Effector memory CD8-positive, alpha-beta T cell (primary cell): ENCODE data around the gene KDELR1.

ENCODE experiments used
- ATAC-seq: fragments of 150-1000 bp; cut with Tn5 transposase; replicated peaks from 2 replicates; pipeline ENCODE4 v1.10.0; 2021; ENCODE audit warnings: mild to moderate bottlenecking, moderate library complexity
- DNase-seq, 3 experiments: peaks; one replicate each; pipeline ENCODE4 v3.0.0; 2021
- H3K27ac Mint-ChIP-seq, 2 donors: one replicate each; pipeline ENCODE4 v1.8.0; 2022; ENCODE audit warnings: mild to moderate bottlenecking in 2 of 2, mixed read lengths in 2 of 2, moderate library complexity in 2 of 2
- H3K27me3 Mint-ChIP-seq, 2 donors: one replicate each; pipeline ENCODE4 v1.8.0; 2022; ENCODE audit warnings: mixed read lengths in 2 of 2
- H3K36me3 Mint-ChIP-seq: one replicate; pipeline ENCODE4 v1.8.0; 2022; ENCODE audit warnings: mild to moderate bottlenecking, moderate library complexity, mixed read lengths; ENCODE audit not compliant: insufficient read depth
- H3K4me1 Mint-ChIP-seq, 2 donors: one replicate each; pipeline ENCODE4 v1.8.0; 2022; ENCODE audit warnings: low read depth in 2 of 2, mixed read lengths in 2 of 2
- H3K4me3 Mint-ChIP-seq, 2 donors: one replicate each; pipeline ENCODE4 v1.8.0; 2022; ENCODE audit warnings: mild to moderate bottlenecking in 2 of 2, mixed read lengths in 2 of 2, moderate library complexity in 2 of 2
- H3K9me3 Mint-ChIP-seq, 2 donors: one replicate each; pipeline ENCODE4 v1.8.0; 2022; ENCODE audit warnings: mixed read lengths in 2 of 2
- total RNA-seq, 9 experiments: gene quantifications; one replicate each; lab custom pipeline; 2026; lab: John Stamatoyannopoulos, UW

KDELR1 gene
- 24.0 to 34.8 (median 28.9) reads per million in 9 experiments for total RNA-seq

DNA sequence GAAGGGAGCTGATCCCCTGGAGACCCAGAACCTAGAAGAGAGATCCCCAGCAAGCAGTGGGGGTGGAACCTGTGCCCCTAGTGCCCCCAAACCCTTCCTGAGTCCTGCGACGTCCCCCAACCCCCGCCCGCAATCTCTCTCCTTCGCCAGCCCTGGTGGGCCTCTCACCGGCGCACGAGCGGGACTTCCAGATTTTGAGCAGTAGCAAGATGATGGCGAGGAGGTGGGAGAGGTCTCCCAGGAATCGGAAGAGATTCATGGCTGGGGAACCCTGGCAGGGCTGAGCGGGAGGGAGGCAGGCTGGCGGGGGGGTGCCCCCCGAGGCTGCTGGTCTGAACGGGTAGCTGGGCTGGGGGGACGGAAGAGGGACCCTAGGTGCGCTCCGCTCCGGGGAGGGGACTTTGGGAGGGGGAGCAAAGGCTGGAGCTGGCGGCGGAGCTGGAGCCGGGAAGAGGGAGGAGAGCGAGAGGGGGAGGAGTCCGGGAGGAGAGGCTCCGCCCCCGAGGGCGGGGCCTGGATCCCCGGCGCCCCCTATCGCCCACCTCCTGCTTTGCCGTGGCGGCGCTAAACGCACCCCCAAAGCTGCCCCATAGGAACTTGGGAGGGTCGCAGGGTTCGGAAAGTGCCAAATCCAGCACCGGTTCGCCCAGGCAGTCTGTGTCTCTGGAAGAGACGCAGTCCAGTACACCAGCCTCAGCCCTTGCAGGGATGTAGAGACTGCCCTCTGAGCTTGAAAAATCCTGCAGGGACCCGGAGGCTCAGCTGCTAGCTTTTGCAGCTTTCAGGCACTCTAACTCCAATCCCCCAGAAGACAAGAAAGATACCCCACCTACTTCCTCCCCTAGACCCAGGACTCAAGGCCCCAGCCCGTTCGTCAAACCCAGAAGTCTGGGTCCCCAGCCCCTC lies at the start of gene KDELR1:
TSS of gene KDELR1 (minus strand) at position 452 of the 906 bp plus-strand sequence. CDS start at position 259, 193 bp downstream.
- DNase-seq, result peak; percentile 68 to 79 (median 75)
- ATAC-seq, result peak; percentile 77
- H3K27me3 Mint-ChIP-seq, result peaks cover 25 to 37% of the 10 kb centered on the region in 2 donors
- peaks cover 27% of the 10 kb centered on the region for H3K36me3 Mint-ChIP-seq
- no peaks in the 10 kb centered on the region for H3K9me3 Mint-ChIP-seq
- H3K4me1 Mint-ChIP-seq, result peaks cover 28 to 47% of the 10 kb centered on the region in 2 donors
- peak within 1 kb of the TSS; percentile 97 to 98 for H3K27ac Mint-ChIP-seq
- peak within 1 kb of the TSS; percentile 93 to 95 for H3K4me3 Mint-ChIP-seq

DNA sequence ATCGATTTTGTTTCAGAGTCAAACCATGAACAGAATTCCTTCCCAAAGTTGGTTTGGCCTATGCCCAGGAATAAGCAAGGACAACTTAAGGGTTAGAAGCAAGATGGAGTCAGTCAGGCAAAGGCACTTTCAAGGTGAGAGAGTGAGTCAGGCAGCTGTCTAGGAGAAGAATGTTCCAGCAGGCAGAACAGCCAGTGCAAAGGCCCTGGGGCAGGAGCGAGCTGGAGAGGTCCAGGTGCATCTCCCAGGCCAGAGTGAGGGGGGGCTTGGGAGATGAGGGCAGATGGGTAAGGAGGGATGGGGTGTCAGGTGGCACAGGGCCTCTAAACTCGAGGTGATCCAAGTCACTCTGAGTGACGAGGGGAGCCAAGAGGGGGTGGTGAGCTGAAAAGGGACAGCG lies 45.2 kb upstream of the KDELR1 start:
- Mint-ChIP-seq H3K27me3 (peaks cover 24 to 34% of the 10 kb centered on the region in 2 donors), H3K4me1 (no peaks in the 10 kb centered on the region), H3K27ac (no peak overlapping the region), H3K9me3 (no peaks in the 10 kb centered on the region), H3K36me3 (peaks cover 3% of the 10 kb centered on the region), H3K4me3 (no peak overlapping the region)
- ATAC-seq (no peak), DNase-seq (no peak)

DNA sequence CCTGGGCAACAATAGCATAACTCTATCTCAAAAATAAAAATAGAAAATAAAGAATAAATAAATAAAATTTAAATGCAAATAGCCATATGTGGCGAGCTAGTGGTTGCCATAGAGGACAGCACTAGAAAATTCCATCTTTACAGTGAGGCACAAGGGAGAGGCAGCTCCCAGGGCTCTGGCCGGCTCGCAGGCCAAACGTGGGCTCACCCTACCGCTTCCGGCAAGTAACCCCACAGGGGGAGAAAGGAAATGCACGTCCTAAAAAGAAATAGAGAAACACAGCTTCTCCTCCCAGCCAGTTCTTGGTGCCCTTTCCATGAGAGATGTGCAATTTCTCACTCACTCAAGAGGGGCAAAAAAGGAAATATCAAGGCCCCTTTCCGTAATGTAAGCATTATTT lies 42.0 kb upstream of the KDELR1 start:
- no peaks in the 10 kb centered on the region for H3K9me3 Mint-ChIP-seq

DNA sequence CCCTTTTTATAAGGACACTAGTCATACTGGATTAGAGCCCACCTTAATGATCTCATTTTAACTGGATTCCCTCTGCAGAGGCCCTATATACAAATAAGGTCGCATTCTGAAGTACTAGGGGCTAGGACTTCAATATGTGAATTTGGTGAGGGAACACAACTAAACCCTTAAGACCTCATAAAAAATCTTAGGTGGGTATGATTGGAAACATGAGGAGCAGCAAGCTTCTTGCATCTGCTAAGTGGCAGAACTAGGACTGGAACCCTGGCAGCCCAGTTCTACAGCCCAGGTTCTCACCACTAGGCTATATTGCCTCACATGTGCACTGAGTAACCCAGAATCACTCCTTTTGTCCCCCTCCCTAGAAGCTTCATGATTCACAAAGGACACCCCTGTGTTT lies 37.3 kb upstream of the KDELR1 start:
- Mint-ChIP-seq H3K27me3 (peaks cover 0 to 7% of the 10 kb centered on the region in 2 donors), H3K9me3 (no peaks in the 10 kb centered on the region), H3K4me1 (peaks cover 0 to 4% of the 10 kb centered on the region in 2 donors), H3K27ac (no peak overlapping the region), H3K4me3 (no peak overlapping the region), H3K36me3 (peaks cover 4% of the 10 kb centered on the region)
- DNase-seq (no peak), ATAC-seq (no peak)

More for the DNA sequence above, 42.0 kb upstream of the KDELR1 start:
- peaks cover 4% of the 10 kb centered on the region for H3K36me3 Mint-ChIP-seq
- no peak for ATAC-seq
- peaks cover 21 to 28% of the 10 kb centered on the region in 2 donors for H3K27me3 Mint-ChIP-seq
- H3K4me1 Mint-ChIP-seq, result no peaks in the 10 kb centered on the region
- no peak overlapping the region for H3K4me3 Mint-ChIP-seq
- no peak for DNase-seq
- H3K27ac Mint-ChIP-seq, result no peak overlapping the region

DNA sequence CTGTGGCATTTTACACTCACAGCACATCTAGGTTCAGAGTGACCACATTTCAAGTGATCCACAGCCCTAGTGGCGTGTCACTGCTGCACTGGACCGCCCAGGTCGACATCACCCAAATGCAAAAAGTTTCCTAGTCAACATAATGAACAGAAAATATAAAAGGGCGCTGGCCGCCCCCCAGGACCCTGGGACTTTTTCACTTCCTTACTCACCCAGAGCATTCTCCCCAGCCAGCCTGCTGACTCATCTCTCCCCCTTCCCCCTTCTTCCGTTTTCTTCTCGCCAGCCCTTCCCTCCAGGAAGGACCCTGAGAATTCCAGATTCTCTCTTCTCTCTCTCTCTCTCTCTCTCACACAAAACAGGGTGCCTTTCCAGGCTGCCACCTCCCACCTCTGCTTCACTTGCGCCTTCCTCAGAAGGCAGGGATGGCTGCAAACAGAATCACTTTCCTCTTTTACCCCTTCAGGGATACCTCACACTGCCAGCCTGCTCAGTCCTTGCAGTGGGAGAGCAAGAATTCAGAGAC lies 33.4 kb upstream of the KDELR1 start:
- H3K9me3 Mint-ChIP-seq, result no peaks in the 10 kb centered on the region
- ATAC-seq, result no peak
- DNase-seq, result no peak
- peaks cover 0 to 4% of the 10 kb centered on the region in 2 donors for H3K4me1 Mint-ChIP-seq
- H3K4me3 Mint-ChIP-seq, result no peak overlapping the region
- no peak overlapping the region for H3K27ac Mint-ChIP-seq
- peaks cover 4% of the 10 kb centered on the region for H3K36me3 Mint-ChIP-seq
- H3K27me3 Mint-ChIP-seq, result peaks cover 5 to 7% of the 10 kb centered on the region in 2 donors

DNA sequence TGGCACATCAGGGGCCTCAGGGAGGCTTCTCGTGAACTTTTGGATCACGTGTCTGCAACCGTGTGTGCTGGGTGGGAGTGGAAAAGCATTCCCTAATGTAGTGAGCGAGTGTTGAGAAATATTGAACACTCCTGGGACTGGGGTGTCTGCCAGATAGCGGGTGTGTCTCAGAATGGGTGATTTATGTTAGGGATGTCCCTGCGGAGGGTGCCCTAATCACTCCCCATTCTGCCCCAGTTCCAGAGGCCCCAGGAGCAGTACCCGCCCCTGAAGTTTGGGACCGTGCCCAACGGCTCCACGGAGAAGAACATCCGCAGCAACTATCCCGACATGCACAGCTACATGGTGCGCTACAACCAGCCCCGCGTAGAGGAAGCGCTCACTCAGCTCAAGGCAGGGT lies 30.2 kb upstream of the KDELR1 start:
- Mint-ChIP-seq H3K4me3 (no peak overlapping the region), H3K27me3 (peaks cover 0 to 5% of the 10 kb centered on the region in 2 donors), H3K9me3 (no peaks in the 10 kb centered on the region), H3K36me3 (peaks cover 7% of the 10 kb centered on the region), H3K27ac (no peak overlapping the region), H3K4me1 (peaks cover 10 to 17% of the 10 kb centered on the region in 2 donors)
- DNase-seq (no peak), ATAC-seq (no peak)

DNA sequence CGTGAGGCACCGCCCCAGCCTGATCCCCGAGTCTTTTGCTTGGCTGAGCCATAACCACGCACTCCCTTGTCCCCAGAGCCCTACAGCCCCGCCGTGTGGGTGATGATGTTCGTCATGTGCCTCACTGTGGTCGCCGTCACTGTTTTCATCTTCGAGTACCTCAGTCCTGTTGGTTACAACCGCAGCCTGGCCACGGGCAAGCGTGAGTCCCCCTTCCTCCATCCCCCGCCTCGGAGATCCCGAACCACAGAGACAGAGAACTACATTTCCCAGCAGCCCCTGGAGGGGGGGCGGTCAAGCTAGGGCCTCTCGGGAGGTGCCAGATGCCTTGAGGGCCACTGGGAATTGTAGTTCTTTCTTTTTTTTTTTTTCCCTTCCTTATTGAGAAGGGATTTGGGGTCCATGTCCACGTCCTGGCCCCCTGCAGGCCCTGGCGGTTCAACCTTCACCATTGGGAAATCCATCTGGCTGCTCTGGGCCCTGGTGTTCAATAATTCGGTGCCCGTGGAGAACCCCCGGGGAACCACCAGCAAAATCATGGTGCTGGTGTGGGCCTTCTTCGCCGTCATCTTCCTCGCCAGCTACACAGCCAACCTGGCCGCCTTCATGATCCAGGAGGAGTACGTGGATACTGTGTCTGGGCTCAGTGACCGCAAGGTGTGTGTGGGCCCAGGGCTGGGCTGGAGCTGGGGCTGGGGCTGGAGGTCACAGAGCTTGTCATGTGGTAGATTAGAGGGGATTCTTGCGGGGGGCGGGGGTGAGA lies 28.0 kb upstream of the KDELR1 start:
- Mint-ChIP-seq H3K27me3 (peaks cover 0 to 5% of the 10 kb centered on the region in 2 donors), H3K9me3 (no peaks in the 10 kb centered on the region), H3K36me3 (peaks cover 10% of the 10 kb centered on the region), H3K27ac (peak overlapping the region; percentile 87 to 90), H3K4me3 (peak overlapping the region; percentile 76 to 83), H3K4me1 (peaks cover 16 to 20% of the 10 kb centered on the region in 2 donors)
- peak; percentile 69 to 71 (median 71) for DNase-seq
- peak; percentile 82 for ATAC-seq

DNA sequence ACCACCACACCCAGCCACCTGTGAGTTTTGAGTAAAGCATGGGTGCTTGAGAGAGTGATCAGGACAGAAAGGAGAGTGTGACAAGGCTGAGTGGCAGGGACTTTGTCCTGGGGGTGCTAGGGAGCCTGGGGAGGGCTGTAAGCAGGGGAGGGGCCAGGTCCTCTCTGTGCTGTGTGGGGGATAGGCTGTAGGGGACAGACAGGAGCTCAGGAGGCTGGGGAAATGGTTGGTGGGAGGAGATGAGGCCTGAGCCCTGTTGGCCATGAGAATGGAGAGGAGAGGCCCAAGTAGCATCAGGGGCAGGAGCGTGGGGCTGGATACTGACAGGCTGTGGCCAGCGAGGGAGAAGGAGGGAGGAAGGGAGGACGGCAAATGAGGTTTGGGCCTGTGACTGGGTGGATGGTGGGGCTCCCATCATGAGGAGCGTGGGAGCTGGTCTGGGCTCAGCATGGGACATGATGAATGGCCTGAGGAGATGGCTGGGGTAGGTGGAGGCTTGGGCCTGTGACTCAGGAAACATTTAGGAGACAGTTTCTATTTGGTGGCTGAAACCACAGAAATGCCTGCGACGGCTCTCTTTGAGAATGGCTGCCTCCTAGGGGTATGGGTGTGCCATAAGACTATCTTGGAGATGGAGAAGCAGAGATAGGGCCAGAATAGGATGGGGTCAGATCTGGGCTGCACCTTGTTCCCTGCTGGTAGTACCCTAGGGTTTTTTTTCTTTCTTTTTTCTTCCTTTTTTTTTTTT lies 27.1 kb upstream of the KDELR1 start:
- Mint-ChIP-seq H3K27me3 (peaks cover 0 to 4% of the 10 kb centered on the region in 2 donors), H3K4me1 (peaks cover 18 to 20% of the 10 kb centered on the region in 2 donors), H3K27ac (peak overlapping the region; percentile 87 to 90), H3K4me3 (peak overlapping the region; percentile 76 to 83), H3K36me3 (peaks cover 10% of the 10 kb centered on the region), H3K9me3 (no peaks in the 10 kb centered on the region)
- DNase-seq (no peak), ATAC-seq (peak; percentile 7)

DNA sequence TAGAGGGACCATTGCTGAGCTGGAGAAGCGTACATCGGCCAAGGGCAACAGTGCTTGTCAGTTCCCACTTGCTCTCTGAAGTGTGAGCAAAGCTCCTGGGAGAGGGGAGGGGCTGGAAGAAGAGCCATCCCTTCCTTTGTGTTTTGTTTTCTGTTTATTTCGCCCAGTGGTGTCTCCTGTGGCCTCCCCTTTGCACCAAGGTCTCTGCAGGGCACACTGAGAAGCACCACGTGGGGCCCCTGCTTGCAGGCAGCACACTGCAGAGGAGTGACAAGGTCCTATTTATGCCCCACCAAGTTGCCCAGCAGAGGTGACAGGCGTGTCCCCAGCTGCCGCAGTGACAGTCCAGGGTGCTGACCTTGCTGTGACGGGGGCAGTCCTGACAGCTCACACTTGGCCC lies 26.1 kb upstream of the KDELR1 start:
- Mint-ChIP-seq H3K27ac (no peak overlapping the region), H3K27me3 (no peaks in the 10 kb centered on the region), H3K36me3 (peaks cover 13% of the 10 kb centered on the region), H3K9me3 (no peaks in the 10 kb centered on the region), H3K4me1 (peaks cover 18 to 20% of the 10 kb centered on the region in 2 donors), H3K4me3 (no peak overlapping the region)
- no peak for DNase-seq
- ATAC-seq, result no peak

DNA sequence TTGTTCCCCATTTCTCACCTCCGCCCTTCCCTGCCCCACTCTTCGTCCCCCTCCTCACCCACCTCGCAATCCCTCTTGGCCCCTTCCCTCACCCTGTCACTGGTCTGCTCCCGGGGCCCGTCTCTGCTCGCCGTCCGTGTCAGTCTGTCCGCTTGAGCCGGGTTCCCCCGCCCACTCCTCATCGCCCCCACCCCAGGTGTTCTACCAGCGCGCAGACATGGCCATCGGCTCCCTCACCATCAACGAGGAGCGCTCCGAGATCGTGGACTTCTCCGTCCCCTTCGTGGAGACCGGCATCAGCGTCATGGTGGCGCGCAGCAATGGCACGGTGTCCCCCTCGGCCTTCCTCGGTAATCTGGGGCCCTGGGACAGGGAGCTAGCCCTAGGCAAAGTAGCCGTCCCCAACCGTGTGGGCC lies 24.5 kb upstream of the KDELR1 start:
- H3K27ac Mint-ChIP-seq, result no peak overlapping the region
- H3K4me3 Mint-ChIP-seq, result peak overlapping the region; percentile 76 to 85
- peaks cover 18 to 20% of the 10 kb centered on the region in 2 donors for H3K4me1 Mint-ChIP-seq
- no peak for DNase-seq
- H3K27me3 Mint-ChIP-seq, result no peaks in the 10 kb centered on the region
- ATAC-seq, result no peak
- H3K36me3 Mint-ChIP-seq, result peaks cover 13% of the 10 kb centered on the region
- no peaks in the 10 kb centered on the region for H3K9me3 Mint-ChIP-seq

DNA sequence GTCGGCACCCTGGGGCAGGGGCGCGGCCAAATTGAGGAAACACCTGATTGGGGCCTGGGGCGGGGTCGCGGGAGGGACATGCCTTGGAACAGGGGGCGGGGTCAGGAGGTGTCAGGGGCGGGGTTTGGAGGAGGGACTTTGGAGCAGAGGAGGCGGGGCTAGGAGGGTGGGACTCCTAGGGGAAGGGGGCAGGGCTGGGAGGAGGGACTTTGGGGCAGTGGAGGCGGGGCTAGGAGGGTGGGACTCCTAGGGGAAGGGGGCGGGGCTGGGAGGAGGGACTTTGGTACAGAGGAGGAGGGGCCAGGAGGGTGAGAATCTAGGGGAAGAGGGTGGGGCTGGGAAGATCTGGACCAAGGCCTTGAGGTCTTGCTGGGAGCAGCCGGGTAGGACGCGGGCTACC lies 24.0 kb upstream of the KDELR1 start:
- peak; percentile 45 for ATAC-seq
- Mint-ChIP-seq H3K27me3 (no peaks in the 10 kb centered on the region), H3K4me1 (peaks cover 18 to 20% of the 10 kb centered on the region in 2 donors), H3K9me3 (no peaks in the 10 kb centered on the region), H3K27ac (peak overlapping the region in 1 of 2 donors; percentile 26), H3K4me3 (peak overlapping the region; percentile 76 to 85), H3K36me3 (peaks cover 15% of the 10 kb centered on the region)
- peak; percentile 47 to 63 (median 48) for DNase-seq

DNA sequence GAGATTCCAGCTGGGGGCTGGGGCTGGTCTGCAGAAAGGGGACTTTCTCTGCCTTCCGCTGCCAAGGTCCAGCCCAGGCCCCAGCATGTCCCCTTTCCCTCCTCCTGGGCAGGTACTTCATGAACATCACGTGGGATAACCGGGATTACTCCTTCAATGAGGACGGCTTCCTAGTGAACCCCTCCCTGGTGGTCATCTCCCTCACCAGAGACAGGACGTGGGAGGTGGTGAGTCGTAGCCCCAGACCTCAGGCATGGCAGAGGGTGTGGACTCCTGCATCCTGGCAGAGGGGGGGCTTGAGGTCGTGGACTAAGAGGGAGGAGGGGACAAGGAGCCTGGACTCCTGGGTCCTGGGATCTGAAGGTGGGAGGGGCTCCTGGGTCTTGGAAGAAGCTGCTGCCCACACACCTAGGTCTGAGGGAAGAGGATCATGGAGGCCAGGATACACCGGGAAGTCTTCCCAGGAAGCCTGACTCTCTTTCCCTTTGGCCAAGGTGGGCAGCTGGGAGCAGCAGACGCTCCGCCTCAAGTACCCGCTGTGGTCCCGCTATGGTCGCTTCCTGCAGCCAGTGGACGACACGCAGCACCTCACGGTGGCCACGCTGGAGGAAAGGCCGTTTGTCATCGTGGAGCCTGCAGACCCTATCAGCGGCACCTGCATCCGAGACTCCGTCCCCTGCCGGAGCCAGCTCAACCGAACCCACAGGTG lies 22.7 kb upstream of the KDELR1 start:
- ATAC-seq (no peak), DNase-seq (no peak)
- Mint-ChIP-seq H3K36me3 (peaks cover 14% of the 10 kb centered on the region), H3K9me3 (no peaks in the 10 kb centered on the region), H3K4me1 (peaks cover 14 to 17% of the 10 kb centered on the region in 2 donors), H3K27me3 (no peaks in the 10 kb centered on the region), H3K27ac (peak overlapping the region in 1 of 2 donors; percentile 84), H3K4me3 (peak overlapping the region; percentile 76 to 85)
